GM13976 (cell line): ENCODE results near the gene TRAM2.

ENCODE experiments used
- DNase-seq: peaks from one replicate; pipeline ENCODE4 v3.0.0; 2012; ENCODE audit warnings: low spot score
- in situ Hi-C: fragments of 300-500 bp; cut with MboI; formaldehyde crosslinking; loops from one replicate; pipeline ENCODE4 v1.12.0; 2022; ENCODE audit warnings: low sequenced_read_pairs, mixed read lengths, inconsistent platforms; ENCODE audit not compliant: unreplicated experiment
- TF ChIP-seq, protein P1 (sequence below): IDR thresholded peaks from 2 replicates; pipeline ENCODE4 v1.5.1; 2012; ENCODE audit warnings: borderline replicate concordance, mild to moderate bottlenecking; ENCODE audit not compliant: insufficient read depth; ENCODE audit errors: extremely low read depth, missing control alignments, control extremely low read depth

TRAM2 gene, protein sequence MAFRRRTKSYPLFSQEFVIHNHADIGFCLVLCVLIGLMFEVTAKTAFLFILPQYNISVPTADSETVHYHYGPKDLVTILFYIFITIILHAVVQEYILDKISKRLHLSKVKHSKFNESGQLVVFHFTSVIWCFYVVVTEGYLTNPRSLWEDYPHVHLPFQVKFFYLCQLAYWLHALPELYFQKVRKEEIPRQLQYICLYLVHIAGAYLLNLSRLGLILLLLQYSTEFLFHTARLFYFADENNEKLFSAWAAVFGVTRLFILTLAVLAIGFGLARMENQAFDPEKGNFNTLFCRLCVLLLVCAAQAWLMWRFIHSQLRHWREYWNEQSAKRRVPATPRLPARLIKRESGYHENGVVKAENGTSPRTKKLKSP

DNA sequence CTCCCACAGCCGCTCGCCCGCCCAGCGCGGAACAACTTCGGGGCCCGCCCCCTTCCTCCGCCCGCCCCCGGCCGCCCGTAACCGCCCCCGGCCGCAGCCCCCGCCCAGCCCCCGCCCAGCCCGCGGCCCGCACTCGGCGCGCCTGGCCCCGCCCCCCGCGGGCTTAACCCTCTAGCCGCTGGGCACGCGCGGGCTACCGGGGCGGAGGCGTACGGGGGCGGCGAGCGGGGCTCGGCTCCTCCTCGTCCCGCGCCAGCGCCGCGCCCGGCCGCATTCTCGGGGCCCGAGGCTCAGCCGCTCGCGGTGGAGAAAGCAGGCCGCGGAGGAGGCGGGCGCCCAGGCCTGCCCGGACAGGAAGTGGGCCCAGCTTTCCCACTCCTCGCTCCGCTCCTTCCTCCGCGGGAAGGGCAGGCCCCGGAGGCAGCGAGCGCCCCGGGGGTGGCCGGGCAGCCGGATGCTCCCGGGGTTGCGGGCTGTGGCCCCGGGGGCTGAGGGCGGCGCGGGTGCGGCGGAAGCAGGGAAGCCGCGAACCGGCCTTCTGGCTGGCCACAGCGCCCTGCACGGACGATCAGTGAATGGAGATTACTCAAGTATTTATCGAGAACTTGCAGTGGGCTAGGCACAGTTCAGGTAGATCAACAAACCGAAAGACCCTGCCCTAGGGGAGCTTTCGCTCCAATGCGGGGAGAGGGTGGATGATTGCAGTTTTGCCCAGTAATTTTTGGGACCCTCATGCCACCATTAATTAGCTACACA lies at the start of gene TRAM2:
TRAM2 (minus strand) TSS at position 39 of the 756 bp plus-strand sequence. CDS start 145 bp downstream, outside the sequence.
- in situ Hi-C loops = no loop called here
- peak; percentile 84 for DNase-seq
- TF ChIP-seq, protein P1, sequence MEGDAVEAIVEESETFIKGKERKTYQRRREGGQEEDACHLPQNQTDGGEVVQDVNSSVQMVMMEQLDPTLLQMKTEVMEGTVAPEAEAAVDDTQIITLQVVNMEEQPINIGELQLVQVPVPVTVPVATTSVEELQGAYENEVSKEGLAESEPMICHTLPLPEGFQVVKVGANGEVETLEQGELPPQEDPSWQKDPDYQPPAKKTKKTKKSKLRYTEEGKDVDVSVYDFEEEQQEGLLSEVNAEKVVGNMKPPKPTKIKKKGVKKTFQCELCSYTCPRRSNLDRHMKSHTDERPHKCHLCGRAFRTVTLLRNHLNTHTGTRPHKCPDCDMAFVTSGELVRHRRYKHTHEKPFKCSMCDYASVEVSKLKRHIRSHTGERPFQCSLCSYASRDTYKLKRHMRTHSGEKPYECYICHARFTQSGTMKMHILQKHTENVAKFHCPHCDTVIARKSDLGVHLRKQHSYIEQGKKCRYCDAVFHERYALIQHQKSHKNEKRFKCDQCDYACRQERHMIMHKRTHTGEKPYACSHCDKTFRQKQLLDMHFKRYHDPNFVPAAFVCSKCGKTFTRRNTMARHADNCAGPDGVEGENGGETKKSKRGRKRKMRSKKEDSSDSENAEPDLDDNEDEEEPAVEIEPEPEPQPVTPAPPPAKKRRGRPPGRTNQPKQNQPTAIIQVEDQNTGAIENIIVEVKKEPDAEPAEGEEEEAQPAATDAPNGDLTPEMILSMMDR = no peak

DNA sequence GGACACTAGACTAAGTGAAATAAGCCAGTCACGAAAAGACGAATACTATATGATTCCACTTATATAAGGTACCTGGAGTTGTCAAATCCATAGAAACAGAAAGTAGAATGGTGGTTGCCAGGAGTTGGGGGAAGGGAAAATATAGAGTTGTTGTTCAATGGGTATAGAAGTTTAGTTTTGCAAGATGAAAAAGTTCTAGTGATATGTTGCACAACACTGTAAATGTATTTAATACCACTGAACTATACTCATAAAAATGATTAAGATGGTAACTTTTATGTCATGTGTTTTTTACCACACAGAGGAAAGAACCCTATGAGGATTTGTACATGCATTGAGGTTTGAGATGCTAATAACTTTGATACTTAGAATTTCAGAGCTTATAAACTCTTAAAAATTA lies 46.0 kb upstream of the TRAM2 start:
- no peak for DNase-seq
- in situ Hi-C loops = no loop called here
- TF ChIP-seq, protein P1 = no peak

DNA sequence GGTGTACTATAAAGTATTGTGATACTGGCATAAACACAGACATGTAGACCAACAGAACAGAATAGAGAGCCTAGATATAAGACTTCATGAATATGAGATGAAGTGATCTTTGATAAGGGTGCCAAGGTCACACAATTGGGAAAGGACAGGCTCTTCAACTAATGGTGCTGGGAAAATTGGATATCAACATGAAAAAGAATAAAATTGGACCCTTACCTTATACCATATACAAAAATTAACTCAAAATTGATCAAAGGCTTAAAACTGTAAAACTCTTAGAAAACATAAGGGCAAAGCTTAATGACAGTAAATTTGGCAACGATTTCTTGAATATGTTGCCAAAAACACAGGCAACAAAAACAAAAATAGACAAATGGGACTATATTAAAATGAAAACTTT lies 44.8 kb upstream of the TRAM2 start:
- no peak for DNase-seq
- TF ChIP-seq, protein P1 = no peak
- in situ Hi-C loops = no loop called here

DNA sequence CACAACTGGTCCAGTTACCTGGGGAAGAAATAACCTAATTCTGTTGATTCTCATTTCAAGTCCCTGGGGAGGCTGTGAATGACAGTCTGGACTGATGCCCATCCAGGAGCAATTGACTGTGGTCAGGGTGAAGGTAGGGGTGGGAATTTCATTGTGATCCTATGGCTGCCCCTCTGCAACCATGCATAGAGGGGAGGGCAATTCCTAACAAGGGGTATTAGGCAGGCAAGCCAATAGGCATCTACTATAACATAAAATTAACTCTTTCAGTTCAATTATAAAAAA lies 44.0 kb upstream of the TRAM2 start:
- in situ Hi-C loops = no loop called here
- no peak for DNase-seq

DNA sequence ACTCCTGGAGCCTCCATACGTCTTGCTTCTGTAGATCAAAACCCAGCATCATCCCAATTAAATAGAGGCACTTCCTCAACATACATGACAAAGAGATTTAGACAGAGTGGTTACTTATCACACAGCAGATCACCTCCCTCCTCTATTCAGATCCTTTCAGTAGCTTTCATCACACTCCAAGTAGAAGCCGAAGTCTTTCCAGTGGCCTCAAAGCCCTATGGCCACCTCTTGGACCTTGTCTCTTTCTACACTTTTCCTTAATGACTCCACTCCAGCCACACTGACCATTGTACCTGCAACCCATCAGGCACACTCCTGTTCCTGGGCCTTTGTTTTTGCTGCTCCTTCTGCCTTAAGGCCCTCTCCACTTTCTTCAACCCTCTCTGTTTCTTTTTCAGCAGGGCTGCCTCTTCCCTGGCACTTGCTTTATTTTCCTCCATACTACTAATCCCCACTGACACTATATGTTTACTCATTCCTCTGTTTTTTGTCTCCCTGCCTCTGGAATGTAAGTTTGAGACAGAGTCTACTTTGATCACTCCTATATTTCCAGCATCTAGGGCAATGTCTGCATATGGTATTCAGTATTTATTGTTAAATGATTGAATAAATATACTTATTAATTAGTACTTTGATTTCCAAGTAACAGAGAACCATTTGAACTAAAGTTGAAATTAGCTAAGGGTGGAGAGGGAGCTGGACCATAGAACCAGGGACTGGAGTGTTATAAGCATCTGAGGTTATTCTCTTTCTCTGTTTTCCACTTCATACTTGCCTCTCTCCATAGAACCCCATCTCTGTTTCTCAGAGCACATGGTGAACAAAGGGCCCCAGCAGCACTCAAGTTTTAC lies 43.4 kb upstream of the TRAM2 start:
- in situ Hi-C loops = no loop called here
- TF ChIP-seq, protein P1 = no peak
- DNase-seq = no peak

More for the DNA sequence above, 44.0 kb upstream of the TRAM2 start:
- TF ChIP-seq, protein P1 = no peak

DNA sequence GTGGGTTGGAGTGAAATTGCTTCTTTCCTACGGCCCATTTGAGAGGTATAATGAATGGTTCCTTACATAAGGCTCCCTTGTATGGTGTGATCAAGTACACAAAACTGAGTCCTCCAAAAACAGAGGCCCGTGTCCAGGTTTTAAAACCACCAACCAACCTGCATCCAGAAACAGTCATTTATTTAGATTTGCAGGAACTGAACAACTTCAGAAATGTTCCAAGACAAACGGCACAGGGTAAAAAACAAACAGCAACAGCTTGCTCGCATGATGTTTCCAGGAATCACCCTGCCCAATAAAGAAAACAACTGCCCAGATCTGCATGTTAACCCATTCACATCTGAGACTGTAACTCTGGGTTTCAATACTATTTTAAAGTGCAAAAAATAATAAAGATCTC lies 40.2 kb upstream of the TRAM2 start:
- in situ Hi-C loops = no loop called here
- TF ChIP-seq, protein P1 = no peak
- DNase-seq = no peak
